CMK (cell line): Measurements from ENCODE around the gene NINL.

ENCODE experiments used
- DNase-seq: peaks from one replicate; pipeline ENCODE4 v3.0.0-alpha.2; 2010; ENCODE audit warnings: low read depth

Gene NINL

DNA sequence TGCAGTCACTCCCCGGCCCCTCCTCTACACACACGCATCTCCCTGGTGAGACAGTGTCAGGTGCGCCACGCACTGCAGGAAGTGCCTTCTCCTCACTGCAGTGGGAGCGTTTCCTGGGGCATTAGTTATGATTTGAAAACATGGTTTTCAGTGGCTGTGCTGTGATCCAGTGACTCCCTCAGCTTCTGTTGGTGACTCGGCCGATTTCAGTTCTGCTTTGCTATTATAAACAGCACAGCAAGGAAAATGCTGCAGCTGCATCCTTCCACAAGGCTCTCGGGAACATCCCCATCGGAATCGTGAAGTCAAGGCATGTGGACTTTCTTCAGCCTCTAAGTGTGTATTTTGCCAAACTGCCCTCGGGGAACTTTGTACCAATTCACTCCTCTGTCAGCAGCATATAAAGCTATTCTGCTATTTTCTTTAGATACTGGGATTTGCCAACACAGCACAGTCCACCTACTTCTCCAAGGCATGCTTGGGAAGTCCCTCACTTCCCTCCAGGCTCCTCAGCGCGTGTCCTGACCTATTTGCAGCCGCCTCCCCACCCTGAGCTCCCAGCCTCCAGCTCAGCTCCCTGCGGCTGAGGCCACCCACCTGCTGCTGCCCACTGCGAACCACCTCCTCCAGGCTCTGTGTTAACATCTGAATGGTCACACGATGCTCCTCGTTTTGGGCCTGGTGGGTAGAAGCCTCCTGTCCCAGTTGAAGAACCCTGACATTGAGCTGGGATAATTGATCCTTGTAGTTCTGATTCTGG, 123.4 kb downstream of the NINL start:
- DNase-seq: no peak

GRCh38 chr20:25461281-25461650, 124.1 kb downstream of the NINL start:
- no peak for DNase-seq

DNA sequence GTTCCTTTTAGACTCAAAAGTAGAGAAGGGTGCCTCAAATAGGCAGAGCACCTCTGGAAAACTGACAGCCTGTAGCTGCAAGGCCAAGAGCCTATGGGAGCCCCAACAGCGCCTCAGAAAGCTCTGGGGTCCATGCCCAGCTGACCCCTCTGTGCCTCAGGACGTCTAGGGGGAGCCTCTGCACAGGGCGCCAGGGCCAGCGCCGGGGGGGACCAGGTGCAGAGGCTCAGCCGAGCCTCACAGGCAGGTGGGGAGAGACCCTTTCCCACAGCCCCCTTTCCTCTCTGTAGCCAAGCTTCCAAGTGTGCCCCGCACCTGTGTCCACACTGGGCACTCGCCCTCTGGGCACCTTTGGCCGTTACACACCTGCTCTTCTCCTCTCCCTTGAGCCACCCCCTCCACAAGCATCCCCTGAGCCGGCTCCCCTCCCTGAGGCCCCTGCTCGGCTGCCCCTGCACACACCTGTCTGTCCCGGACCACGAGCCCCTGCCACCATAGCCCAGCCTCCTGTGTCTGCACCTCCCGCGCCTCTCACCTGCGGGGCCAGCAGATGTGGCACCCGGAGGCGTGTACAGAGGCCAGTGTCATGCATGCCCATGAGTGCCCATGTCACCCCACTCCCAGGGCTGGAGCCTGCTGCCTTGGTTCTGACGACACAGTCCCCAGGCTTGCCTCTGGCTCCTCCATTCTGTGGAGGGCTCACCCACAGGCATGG, 124.6 kb downstream of the NINL start:
- no peak for DNase-seq

DNA sequence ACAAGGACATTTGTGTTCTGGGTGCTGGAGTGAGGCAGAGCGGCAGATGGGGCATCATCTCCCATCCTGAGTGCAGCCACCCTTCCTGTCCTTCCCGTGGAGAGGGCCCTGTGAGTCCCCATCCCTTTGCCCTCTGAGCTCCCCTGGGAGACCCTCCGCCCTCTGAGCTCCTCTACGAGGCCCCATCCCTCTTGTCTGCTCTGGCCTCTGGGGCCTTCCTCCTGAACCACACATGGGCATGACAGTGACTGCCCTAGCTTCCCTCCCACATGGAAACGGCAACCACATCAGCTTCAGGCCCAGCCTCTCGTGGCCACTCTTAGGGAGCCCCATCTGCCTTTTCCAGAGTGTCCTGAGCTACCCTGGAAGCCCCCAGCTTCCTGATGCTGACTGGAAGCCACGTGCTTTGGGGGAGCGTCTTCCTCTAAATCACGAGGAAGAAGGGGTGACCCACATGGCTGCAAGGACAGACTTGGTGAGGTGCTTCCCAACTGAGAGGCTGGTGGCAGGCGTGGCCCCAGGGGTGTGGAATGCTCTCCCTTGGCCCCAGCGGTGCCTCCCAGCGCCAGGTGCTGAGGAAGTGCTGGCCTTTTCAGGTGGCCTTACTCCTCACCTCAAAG, 125.3 kb downstream of the NINL start:
- no peak for DNase-seq

- DNase-seq: no peak
Measured at GRCh38 chr20:25459111-25459830, 126.1 kb downstream of the NINL start.

- DNase-seq: no peak
Measured at GRCh38 chr20:25457886-25458680, 127.2 kb downstream of the NINL start.

DNA sequence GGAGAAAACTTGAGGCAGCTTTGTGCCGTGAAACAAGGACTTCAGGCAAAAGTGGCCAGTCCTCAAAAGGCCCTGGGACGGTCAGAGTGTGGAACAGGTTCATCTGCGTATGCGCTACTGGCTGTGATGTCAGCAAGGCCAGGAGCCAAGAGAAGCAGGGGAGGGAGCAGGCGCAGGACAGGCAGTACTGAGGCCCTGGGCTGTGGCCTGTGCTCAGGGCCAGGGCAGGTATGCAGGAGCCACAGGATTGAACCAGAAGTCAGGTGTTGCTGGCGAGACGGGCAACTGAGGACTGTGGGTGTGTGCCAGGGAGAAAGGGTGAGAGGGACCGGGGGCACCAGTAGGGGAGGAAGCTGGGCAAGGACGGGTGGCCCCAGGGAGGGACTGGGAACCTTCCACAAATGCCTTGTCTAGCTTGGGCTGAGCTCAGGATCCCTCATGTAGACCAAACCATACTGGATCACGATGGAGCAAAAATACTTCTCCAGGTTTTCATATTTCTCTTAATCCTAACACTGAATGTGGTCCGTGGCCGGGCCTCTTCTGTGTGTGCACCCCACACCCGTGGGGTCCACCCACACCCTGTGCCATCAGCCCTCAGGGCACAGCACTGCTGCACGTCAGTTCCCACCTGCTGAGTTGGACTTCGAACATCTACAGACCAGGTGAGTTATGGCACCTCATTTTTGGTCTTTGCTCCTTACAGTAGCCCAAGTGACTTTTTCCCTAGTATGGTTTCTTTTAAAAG, 131.0 kb downstream of the NINL start:
- DNase-seq: no peak

- no peak for DNase-seq
Measured at GRCh38 chr20:25453035-25453810, 132.1 kb downstream of the NINL start.

- DNase-seq: no peak
Measured at GRCh38 chr20:25452333-25452732, 133.0 kb downstream of the NINL start.

- no peak for DNase-seq
Measured at GRCh38 chr20:25447671-25448070, 137.7 kb downstream of the NINL start.

DNA sequence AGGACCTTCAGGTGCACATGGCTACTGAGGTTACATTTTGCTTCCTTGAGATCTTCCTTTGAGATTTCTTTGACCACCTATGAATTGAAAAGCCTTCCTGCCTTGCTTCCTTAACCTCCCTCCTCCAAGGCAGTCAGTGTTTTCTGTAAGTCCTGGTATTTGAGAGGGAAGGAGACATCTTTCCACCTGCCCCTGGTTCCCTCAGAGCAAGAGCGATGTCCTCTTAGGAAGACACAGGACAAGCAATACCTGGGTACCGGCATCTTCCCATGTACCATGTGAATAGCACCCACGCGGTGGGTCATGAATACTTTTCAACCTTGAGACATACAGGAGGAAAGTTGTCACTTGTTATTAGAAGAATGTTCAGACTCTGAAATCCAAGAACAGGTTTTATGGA, 140.8 kb downstream of the NINL start:
- no peak for DNase-seq

- DNase-seq: no peak
Measured at GRCh38 chr20:25439328-25439727, 146.0 kb downstream of the NINL start.

DNA sequence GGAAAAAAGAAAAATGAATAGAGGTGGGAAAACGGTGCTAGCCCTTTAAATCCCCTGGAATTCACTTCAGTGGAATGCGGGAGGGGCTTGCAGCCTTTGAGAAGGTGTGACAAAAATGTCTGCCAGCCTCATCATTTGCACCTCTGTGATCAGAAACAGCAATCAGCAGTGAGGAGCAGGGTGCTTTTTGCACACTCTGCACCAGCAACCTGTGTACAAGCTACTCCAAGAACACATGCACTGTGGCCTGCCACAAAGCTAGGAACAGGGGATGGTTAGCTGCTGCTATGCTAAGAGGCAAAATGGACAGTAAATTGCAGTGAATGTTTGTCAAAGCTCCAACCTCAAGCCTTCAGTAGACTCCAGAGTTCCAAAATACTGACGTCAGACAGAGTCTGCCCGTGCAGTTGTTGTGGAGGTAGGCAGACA, 148.2 kb downstream of the NINL start:
- DNase-seq: no peak

- no peak for DNase-seq
Measured at GRCh38 chr20:25424536-25424935, 160.8 kb downstream of the NINL start.

GRCh38 chr20:25422032-25422431, 163.3 kb downstream of the NINL start:
- DNase-seq: no peak

DNA sequence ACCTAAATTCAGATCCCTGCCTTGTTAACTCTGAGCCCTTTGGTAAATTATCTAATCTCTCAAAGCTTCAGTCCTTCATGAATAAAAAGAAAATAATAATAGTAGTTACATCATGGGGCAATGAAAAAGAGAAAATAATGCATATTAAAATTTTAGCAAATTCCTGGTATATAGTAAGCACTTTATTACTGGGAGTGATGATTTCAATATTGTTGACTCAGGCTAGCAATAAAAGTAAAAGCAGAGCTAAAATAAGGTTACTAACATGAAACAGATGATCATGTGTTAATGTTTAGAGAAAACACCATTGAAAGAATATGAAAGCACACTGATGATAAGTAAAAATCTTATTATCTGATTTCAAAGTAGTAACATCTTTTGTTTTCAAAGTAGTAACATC, 164.2 kb downstream of the NINL start:
- no peak for DNase-seq

GRCh38 chr20:25418776-25419175, 166.6 kb downstream of the NINL start:
- DNase-seq: no peak

- no peak for DNase-seq
Measured at GRCh38 chr20:25408890-25409289, 176.4 kb downstream of the NINL start.

GRCh38 chr20:25408170-25408547, 177.2 kb downstream of the NINL start:
- DNase-seq: no peak
